A673 (cell line): Measurements from ENCODE around the gene PELI3. TPM values are rescaled to one million over a fixed set of nuclear protein-coding genes. Genes with fewer than 3 reads are reported as not detected.

ENCODE experiments used
- BruUV-seq: library from RNA; stranded (reverse); fragments of 400-500 nt; replicated peaks from 2 replicates; lab custom pipeline; 2021; lab: Mats Ljungman, UMichigan
- CTCF ChIA-PET: fragments of 300-600 bp; sonication (Branson Sonifier 250); formaldehyde crosslinking; loops from one replicate; lab custom pipeline; 2022; ENCODE audit warnings: antibody characterized with exemption; lab: Charles Lee
- POLR2A ChIA-PET: fragments of 300-600 bp; sonication (Branson Sonifier 250); formaldehyde crosslinking; loops from one replicate; lab custom pipeline; 2022; ENCODE audit warnings: antibody characterized with exemption; ENCODE audit not compliant: low non-redundant PET; lab: Charles Lee
- DNase-seq: peaks from one replicate; pipeline ENCODE4 v3.0.0-alpha.2; 2015; ENCODE audit warnings: low spot score
- H3K27ac ChIP-seq: fragments of 200-600 bp; sonication (generic); 2 replicates; pipeline ENCODE4 v1.5.1; 2016; ENCODE audit warnings: mixed run types, low read depth, mild to moderate bottlenecking, mixed read lengths, antibody characterized with exemption, low read length; ENCODE audit not compliant: poor library complexity, severe bottlenecking
- H3K27me3 ChIP-seq: fragments of 200-600 bp; sonication (generic); replicated peaks from 2 replicates; pipeline ENCODE4 v1.6.1; 2017; ENCODE audit warnings: mixed run types, low read depth, mild to moderate bottlenecking, mixed read lengths, antibody characterized with exemption, low read length; ENCODE audit not compliant: insufficient read depth, poor library complexity
- H3K36me3 ChIP-seq: fragments of 200-600 bp; sonication (generic); 2 replicates; pipeline ENCODE4 v1.6.1; 2016; ENCODE audit warnings: mixed run types, mild to moderate bottlenecking, mixed read lengths, antibody characterized with exemption, low read length; ENCODE audit not compliant: insufficient read depth, poor library complexity, severe bottlenecking
- H3K4me1 ChIP-seq: fragments of 200-600 bp; sonication (generic); 2 replicates; pipeline ENCODE4 v1.6.1; 2017; ENCODE audit warnings: mixed run types, mild to moderate bottlenecking, mixed read lengths, antibody characterized with exemption, low read length; ENCODE audit not compliant: insufficient read depth, poor library complexity, severe bottlenecking
- H3K4me3 ChIP-seq: fragments of 200-600 bp; sonication (generic); 2 replicates; pipeline ENCODE4 v1.5.1; 2016; ENCODE audit warnings: low read depth, mixed run types, mild to moderate bottlenecking, mixed read lengths, low read length; ENCODE audit not compliant: poor library complexity, severe bottlenecking
- H3K9me3 ChIP-seq: fragments of 200-600 bp; sonication (generic); 2 replicates; pipeline ENCODE4 v1.6.1; 2016; ENCODE audit warnings: mixed run types, low read depth, mild to moderate bottlenecking, mixed read lengths, antibody characterized with exemption, low read length; ENCODE audit not compliant: poor library complexity, severe bottlenecking
- CTCF ChIP-seq: fragments of 300-800, 200-600 bp; sonication (generic); conservative IDR thresholded peaks from 2 replicates; pipeline ENCODE4 v1.5.1; 2017; ENCODE audit warnings: low read depth, mild to moderate bottlenecking, antibody characterized with exemption, low read length, moderate library complexity, mixed read lengths
- EZH2 ChIP-seq: fragments of 200-600 bp; sonication (generic); IDR thresholded peaks from 2 replicates; pipeline ENCODE4 v1.6.1; 2017; ENCODE audit warnings: borderline replicate concordance, low read depth, mild to moderate bottlenecking, mixed read lengths, antibody characterized with exemption, low read length; ENCODE audit not compliant: poor library complexity, severe bottlenecking
- intact Hi-C: fragments of 100-400 bp; cut with micrococcal nuclease; formaldehyde crosslinking; loops from one replicate; pipeline ENCODE4 v1.10.0; 2022; ENCODE audit not compliant: unreplicated experiment
- total RNA-seq: library from RNA; stranded (reverse); gene quantifications from 2 replicates; pipeline ENCODE4 v1.2.3, GENCODE V29; 2021

PELI3 gene
- total RNA-seq, 1 experiment from 2014 or later, result 15.4 TPM

- Histone ChIP-seq H3K4me1 (no peaks in the 10 kb centered on the region), H3K4me3 (no peak overlapping the region), H3K9me3 (no peaks in the 10 kb centered on the region), H3K36me3 (peaks cover 15% of the 10 kb centered on the region), H3K27me3 (no peaks in the 10 kb centered on the region), H3K27ac (no peak overlapping the region)
- TF ChIP-seq EZH2, result no peak
- no peak for TF ChIP-seq CTCF
- DNase-seq, result no peak
- intact Hi-C loops, result no loop called here
- ChIA-PET POLR2A (no interaction called here), CTCF (interaction anchor here (0.7 kb wide), 1 partner anchor 8 kb away, joined by 4 read pairs; no protein-coding TSS in a partner anchor)
- no TSS peak for BruUV-seq
Observed at GRCh38 chr11:66498506-66498905, 31.8 kb downstream of the PELI3 start.

- Histone ChIP-seq H3K36me3 (peaks cover 6% of the 10 kb centered on the region), H3K4me1 (peaks cover 4% of the 10 kb centered on the region), H3K4me3 (no peak overlapping the region), H3K27ac (no peak overlapping the region), H3K9me3 (no peaks in the 10 kb centered on the region), H3K27me3 (no peaks in the 10 kb centered on the region)
- no peak for TF ChIP-seq EZH2
- TF ChIP-seq CTCF, result no peak
- DNase-seq, result no peak
- ChIA-PET POLR2A (no interaction called here), CTCF (no interaction called here)
- BruUV-seq, result no TSS peak
- intact Hi-C loops, result no loop called here
Observed at GRCh38 chr11:66505276-66505816, 38.6 kb downstream of the PELI3 start.

- CTCF ChIA-PET, result no interaction called here
- no TSS peak for BruUV-seq
- H3K4me1 ChIP-seq, result peaks cover 11% of the 10 kb centered on the region
Observed at GRCh38 chr11:66509131-66509561, 42.4 kb downstream of the PELI3 start.

More at GRCh38 chr11:66509131-66509561, 42.4 kb downstream of the PELI3 start:
- intact Hi-C loops, result no loop called here
- TF ChIP-seq CTCF, result no peak
- no peak for TF ChIP-seq EZH2
- POLR2A ChIA-PET, result no interaction called here
- no peaks in the 10 kb centered on the region for H3K9me3 ChIP-seq
- DNase-seq, result no peak
- H3K27ac ChIP-seq, result no peak overlapping the region
- peaks cover 13% of the 10 kb centered on the region for H3K36me3 ChIP-seq
- H3K4me3 ChIP-seq, result no peak overlapping the region
- H3K27me3 ChIP-seq, result no peaks in the 10 kb centered on the region
